GM06990 (cell line): ENCODE data around the gene RACGAP1.

Source experiments
- DNase-seq: peaks from one replicate; pipeline ENCODE4 v3.0.0-alpha.2; 2011; ENCODE audit not compliant: insufficient read length; ENCODE audit errors: extremely low read depth
- H3K27me3 ChIP-seq: replicated peaks from 2 replicates; pipeline ENCODE4 v1.6.0; 2011; ENCODE audit warnings: low read length; ENCODE audit not compliant: control insufficient read depth, insufficient read depth
- H3K36me3 ChIP-seq: 2 replicates; pipeline ENCODE4 v1.5.1; 2011; ENCODE audit warnings: low read length; ENCODE audit not compliant: control insufficient read depth, insufficient read depth
- H3K4me3 ChIP-seq: replicated peaks from 2 replicates; pipeline ENCODE4 v1.5.1; 2011; ENCODE audit warnings: low read depth, mild to moderate bottlenecking, control low read depth, low read length
- CTCF ChIP-seq: IDR thresholded peaks from 2 replicates; pipeline ENCODE4 v1.5.1; 2011; ENCODE audit warnings: low read length, control low read depth, mild to moderate bottlenecking, inconsistent platforms; ENCODE audit not compliant: insufficient read depth, poor library complexity, severe bottlenecking

Gene RACGAP1

DNA sequence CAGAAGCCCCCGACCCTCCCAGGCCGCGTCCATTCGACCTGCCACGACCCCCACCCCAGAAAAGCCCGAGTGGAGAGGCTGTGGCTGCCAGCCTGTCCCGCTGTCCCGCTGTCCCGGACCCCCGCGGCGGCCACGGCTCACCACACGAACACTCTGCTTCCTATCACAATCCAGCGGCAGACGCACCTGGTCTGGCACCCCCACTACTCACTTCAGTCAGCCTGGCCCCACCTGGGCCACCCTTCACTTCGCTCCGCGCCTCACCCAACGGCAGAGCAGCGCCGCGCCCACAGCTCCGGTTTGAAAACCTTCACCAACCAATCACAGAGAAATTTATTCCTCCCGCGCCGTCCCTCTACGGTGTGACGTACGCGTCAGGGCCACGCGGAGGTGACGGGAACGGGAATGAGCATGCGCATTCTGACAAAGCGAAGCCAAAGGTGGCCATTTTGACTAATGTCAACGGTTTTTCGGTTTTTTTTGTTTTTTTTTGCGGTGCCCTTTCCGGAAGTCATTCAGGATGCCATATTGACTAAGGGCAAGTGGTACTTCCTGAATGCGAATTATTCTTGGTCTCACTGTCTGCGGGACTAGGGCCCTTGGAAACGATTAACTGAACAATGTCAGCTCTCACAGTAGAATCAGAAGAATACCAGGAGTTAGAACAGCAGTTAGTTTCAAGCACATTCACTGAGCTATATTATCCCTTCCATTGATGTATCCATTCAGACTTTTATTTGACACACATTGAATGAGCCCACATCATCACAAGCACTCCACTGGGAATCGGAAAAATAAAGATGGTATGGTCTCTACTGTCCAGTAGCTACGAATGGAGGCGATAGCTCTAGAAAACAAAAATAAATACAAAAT is at the start of gene RACGAP1:
RACGAP1 (minus strand) TSS at position 308 of the 873 bp plus-strand sequence. CDS start 8,779 bp downstream, outside the sequence.
- Histone ChIP-seq H3K27me3 (no peaks in the 10 kb centered on the region), H3K36me3 (no peaks in the 10 kb centered on the region), H3K4me3 (peak within 1 kb of the TSS; percentile 88)
- peak; percentile 94 for DNase-seq
- TF ChIP-seq CTCF: no peak

- H3K4me3 ChIP-seq: no peak overlapping the region
- TF ChIP-seq CTCF: no peak
- H3K36me3 ChIP-seq: no peaks in the 10 kb centered on the region
- peaks cover 2% of the 10 kb centered on the region; the same call in 1 of the 2 replicates for H3K27me3 ChIP-seq
- no peak for DNase-seq
Observed at GRCh38 chr12:50073712-50074111, 48.4 kb upstream of the RACGAP1 start.

DNA sequence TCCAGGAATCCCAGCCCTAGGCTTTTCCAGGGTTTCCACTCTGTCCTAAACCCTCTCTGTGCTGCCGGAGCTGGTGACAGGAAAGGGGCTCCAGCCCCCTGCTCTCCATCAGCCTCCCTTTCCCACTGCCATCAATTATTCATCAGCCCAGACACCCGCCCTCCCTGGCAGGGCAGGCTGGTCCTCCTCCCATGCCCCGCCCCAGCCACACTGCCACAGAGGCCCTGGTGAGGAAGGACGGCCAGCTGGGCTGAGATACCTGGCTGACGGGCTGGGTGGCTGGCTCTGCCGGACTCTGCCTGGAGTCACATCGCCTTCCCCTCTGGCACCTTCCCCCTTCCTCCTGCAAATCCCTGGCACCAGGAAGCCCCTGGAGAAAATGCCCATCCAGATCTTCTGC is 47.9 kb upstream of the RACGAP1 start:
- H3K4me3 ChIP-seq: no peak overlapping the region
- TF ChIP-seq CTCF: no peak
- H3K27me3 ChIP-seq: peaks cover 2% of the 10 kb centered on the region; the same call in 1 of the 2 replicates
- no peak for DNase-seq
- no peaks in the 10 kb centered on the region for H3K36me3 ChIP-seq

GRCh38 chr12:50072198-50072907 is 47.1 kb upstream of the RACGAP1 start:
- H3K27me3 ChIP-seq: peaks cover 2% of the 10 kb centered on the region; the same call in 1 of the 2 replicates
- no peak for TF ChIP-seq CTCF
- DNase-seq: no peak
- no peak overlapping the region for H3K4me3 ChIP-seq
- H3K36me3 ChIP-seq: no peaks in the 10 kb centered on the region

- Histone ChIP-seq H3K36me3 (no peaks in the 10 kb centered on the region), H3K27me3 (peaks cover 2% of the 10 kb centered on the region; the same call in 1 of the 2 replicates), H3K4me3 (no peak overlapping the region)
- peak; percentile 96 for TF ChIP-seq CTCF
- DNase-seq: no peak
Observed at GRCh38 chr12:50070314-50071060, 45.2 kb upstream of the RACGAP1 start.
